NCI-H1105 treated with DMSO at 0.1 percent for 48 hours (cell line): ENCODE measurements around the gene PTPRD.

Experiments
- DNase-seq: peaks from one replicate; lab custom pipeline; 2025; lab: John Stamatoyannopoulos, UW

Gene PTPRD

DNA sequence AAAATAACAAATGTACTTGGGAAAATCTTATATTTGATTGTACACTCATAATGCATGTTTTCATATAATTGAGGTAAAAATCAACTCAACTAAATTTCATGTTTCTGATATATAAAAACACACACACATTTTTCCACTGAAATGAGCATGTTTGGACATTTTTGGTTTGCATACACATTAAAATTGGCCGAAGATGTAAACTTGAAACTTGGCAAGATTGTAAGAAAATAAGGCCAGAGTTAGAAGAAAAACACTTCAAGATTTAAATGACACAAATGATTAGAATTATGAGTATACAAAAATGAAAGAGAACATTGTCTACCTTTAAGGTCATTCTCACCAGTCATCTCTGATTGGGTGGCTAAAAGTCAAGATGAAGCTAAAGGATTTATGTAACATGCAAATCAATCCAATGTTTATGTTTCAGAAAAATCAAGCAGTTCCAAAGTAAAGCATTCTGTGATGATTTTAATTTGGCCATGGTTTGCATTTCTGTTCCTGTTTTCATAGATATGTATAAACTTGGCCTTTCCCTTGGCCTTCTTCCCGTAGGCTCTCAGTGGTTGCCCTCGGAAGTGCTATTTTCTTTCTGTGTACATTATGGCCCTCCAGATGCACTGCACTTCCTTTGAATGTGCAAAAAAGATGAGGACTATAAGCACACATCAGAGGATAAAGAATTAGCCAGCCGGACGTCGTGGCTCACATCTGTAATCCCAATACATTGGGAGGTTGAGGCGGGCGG, 1707.9 kb downstream of the PTPRD start:
- no peak for DNase-seq

DNA sequence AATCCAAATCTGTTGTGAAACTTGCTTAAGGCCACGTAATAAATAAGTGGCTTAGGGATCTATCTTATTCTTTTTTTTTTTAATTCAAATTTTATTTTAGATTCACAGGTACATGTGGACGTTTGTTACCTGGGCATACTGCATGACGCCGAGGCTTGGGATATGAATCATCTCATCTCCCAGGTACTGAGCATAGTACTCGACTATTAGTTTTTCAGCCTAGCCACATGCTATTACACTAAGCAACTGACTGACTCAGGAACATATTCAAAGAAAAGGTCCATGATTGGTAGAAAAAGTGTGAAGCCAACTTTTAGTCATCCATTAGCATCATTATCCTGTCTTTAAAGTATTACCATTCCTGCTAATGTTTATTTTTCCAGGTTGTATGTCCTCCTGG, 1709.7 kb downstream of the PTPRD start:
- DNase-seq = no peak

DNA sequence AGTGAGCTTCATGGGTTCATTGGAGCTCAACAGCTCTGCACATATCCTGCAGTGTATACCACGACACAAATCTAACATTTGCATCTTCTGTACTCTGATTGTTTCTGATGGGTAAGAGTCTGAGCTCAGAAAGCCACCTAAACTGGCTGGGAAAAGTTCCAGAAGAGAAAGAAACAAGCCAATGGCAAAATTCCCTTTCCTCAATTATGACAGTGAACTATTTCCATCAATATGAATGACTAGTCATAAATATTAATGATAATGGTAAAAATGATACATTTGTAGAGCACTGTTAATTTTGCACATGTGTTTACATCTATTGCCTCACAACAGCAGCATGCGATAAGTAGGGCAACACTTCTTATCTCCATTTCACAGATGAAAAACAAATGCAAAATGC, 1711.7 kb downstream of the PTPRD start:
- DNase-seq = no peak

DNA sequence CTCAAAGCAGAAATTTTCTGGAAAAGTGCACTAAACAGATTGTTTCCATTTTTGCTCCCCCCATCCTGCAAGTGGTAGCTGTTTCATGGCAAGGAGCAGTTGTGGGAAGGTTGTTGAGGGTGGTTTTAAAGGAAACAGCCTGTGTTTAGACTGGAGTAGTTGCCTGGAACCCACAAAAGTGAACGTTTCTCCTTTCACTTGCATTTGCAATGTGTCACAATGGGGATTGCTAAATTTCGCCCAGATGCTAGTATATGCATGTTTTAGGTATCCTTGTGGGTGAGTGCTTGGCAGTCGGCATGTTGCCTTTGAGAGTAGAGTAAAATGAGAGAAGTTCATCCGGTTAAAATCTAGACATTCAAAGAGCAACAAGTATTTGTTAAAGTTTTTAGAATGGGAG, 1713.3 kb downstream of the PTPRD start:
- no peak for DNase-seq

DNA sequence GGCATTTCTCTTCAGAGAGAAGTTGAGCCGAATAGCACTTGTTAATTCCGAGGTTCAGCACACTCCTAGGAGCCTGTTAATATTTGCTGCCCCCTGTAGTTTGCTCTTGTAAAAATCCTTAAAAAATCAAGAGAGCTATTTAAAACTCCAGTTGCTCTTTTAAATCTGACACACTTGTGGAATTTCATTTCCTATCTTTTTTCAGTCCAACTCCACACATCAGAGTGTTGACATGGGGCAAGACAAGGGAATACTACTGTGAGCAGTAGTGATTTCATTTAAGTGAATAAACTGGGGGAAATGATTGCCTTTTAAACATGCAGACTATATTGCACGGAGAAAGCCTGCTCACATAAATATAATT, 1717.0 kb downstream of the PTPRD start:
- peak; percentile 51 for DNase-seq

DNA sequence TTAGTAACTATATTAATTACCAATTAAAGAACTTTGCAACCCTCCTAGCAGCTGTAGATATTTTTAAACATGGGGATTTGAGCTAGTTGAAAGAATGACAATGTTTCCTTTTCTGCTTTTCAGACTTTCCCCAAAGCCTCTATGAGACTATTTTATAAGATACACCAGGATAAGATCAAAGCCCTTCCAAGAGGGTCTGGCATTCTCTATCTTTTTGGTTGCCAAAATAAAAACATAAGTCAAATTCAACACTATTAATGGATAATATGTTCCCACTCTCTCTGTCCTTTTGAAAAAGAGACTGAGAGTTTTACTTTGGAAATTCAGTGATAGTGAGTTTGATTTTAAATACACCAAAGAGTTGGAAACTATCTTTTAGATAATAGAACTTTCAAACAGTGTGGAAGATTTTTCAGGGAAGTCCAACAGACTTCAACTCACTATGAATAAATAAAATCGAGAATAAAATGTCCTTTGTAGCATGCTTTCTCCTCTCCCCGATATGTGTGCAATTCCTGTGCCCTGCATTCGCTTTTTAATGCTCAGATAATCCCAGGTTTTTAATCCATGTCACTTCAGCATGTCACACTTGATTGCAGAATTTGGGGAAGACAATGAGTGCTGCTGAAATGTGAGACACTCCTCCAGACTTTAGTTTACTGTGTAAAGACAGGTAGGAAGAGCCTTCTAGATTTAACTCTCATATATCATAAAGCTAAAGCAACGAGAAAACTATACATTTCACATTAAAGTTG, 1717.5 kb downstream of the PTPRD start:
- DNase-seq = no peak

DNA sequence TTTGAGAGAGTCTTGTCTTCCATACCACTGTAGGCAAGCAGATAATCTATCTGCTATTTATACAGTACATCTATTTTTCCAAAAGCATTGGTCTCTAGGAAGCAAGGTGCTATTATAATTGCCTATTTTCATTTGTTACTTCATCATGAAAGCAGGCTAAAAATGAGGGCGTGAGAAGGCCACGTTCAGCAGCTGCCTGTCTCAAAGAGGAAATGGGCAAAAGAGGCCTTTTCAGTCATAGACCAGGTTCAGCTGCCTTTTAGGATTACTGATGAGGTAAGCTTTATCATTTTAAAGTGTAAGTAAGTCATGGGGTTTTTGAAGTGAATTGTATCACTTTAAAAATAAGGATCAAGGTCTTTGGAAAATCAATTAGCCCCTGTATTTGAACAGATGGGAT, 1722.1 kb downstream of the PTPRD start:
- no peak for DNase-seq

DNA sequence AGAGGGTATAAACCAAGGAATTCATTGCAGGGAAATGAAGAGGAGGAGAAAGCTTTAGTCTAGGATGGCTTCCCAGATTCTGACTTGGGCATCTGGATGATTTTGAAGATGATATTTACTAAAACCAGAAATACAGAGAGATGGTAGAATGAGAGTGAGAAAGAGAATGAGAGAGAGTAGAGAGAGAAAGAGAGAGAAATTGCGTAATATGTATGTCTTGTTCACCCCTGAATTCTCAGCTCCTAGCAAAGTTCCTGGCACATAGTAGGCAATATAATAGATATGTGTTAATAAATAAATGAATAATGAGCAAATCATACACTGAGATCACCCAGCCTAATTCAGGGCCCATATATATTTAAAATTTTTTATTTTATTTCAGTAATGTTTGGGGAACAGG, 1723.7 kb downstream of the PTPRD start:
- no peak for DNase-seq

DNA sequence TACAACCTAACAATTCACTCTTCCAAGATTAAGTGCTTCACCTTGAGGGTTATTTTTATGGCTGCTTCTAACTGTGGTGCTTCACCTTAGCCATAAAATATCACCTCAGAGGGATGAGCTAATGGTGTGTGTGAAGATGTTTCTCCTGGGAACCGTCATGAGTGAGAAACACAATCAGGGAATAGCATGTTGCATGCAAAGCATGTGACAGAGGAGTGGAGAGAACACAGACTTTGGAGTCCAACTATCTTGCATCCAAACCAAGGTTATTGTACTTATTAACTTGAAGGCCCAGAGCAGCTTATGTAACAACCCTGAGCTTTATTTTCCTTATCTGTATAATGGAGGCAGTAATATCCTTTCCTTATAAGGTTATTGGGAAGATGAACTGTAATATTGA, 1724.2 kb downstream of the PTPRD start:
- DNase-seq = no peak

DNA sequence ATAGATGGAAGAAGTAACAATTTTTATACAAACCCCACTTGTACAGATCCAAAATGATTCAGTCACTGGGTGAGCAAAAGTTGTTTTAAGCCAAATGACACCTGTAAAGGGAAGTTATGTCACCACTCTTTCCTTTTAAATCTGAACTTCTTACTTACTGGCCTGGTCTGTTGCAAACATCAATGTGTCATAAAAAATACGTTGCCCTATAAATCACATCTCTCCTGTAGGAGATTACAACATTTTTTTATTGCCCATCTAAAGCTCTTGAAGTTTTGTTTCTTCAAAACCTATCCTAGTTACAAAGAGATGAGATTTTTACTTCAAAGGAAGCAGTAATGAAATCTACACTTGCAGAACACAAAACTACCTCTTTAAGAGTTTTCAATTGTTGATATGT, 1725.4 kb downstream of the PTPRD start:
- DNase-seq = no peak

DNA sequence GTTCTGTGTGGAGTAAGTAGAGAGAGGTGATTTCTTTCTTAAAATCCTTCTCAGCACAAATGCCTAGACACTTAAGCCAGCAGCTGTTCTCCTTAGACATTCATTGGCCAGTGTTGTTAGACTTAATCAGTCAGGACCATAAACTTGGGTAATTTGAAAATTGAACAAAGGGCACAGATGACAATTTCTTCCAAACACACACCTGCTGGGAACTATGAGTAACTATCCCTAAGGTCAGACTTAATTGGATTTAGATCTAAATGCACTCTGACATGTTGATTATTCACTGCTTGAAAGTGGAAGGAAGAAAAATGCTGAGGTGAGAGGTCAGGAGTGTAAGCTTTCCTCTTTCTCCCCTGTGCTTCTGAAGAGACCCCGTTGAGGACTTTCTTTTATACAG, 1729.5 kb downstream of the PTPRD start:
- no peak for DNase-seq

DNA sequence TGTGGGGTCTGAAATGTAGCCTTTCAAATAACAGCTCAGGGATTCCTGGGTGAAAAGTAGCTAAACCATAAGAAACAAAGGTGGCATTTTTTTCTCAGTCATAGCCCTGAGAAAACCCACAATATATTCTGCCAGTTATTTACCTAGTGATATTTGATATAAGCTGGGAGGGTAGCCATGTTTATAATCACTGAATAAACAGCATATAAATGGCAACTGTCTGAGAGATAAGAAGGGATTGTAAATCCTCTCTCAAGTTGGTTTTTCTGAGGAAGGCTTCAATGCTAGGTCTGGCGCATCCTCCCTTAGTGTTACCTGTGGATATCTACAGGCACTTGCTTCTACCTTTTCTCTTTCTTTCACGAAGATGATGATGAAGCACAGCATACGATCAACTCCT, 1732.7 kb downstream of the PTPRD start:
- peak; percentile 57 for DNase-seq

DNA sequence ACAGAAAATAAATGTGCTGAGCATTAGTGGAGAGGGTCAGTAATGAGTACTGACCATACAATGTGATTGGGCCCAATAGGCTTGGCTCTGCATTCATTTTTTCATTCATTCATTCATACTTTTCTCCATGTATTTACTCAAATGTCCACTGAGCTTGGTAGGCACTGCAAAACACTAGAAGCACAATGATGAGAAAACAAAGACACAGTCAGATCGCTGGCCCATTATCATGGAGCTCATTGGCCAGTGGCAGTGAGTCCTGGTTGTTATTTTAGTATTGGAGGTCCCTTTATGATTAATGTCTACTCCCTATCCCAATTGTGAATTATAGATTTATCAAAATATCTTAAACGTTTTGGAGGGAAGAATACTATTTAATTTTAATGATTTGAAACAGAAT, 1733.5 kb downstream of the PTPRD start:
- no peak for DNase-seq

DNA sequence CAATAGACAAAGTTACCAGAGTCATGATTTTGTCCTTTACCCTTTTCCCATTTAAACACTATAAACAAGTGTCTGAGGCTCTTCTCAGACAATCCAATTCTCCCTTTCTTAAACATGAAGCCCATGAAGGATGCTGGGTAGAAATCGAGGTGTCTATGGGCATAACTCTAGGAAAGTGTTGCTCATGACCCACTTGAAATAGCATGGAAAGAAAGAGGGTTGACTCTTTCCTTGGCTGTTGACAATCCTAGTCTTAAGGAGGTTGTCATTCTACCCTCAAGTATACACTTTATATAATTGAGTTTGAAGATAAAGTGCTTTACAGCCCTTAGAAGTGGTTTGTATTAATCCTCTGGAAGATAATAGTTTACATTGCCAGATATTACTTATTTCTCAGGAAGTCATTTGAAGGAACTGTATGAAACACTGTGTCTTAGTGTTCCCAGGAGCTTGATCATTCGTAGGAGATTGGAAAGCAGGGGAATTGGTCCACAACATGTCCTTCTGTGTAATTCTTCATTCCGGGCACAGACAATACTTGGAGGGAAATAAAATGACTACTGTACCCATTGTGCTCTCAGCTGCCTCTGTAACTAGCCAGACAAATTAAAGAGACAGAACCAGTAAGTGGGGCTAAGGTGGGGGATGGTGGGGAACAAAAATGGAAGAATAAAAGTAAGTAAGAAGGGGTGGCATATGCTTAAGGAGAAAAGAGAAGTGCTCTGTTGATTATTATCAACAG, 1734.9 kb downstream of the PTPRD start:
- no peak for DNase-seq

DNA sequence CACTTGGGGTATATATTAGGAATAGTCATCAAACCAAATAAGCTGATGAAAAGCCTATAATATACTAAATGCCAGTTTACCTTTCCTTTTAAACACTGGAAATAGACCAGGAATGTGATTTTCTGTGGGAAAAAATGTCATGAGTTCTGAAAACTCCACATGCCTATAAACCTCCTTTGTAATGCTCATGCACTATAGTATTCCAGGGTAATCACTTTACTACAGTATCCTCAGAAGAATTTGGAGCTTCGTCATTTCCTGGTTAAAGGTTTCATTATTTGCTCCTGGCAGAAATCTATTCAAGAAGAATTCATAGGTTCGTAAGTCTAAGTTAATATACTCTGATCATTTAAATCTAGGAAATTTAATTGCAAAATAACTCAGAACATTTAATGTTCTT, 1736.5 kb downstream of the PTPRD start:
- DNase-seq = no peak

DNA sequence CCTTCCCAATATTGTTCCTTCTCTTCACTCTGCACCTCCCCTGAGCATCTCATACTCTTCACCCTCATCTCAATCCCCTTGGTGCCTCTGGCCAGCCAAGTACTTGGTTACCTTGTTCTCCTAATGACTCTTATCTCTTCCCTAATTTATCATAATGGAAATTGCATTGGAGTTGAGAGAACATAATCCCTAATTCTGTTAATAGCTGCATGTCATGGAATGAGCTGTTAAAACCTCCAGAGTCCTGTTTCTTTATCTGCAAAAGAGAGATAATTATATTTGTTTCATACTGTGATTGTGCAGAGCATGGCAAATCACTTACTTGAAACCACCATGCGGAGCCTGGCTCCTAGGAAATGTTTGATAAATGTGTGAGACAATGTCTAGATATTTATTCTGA, 1738.3 kb downstream of the PTPRD start:
- DNase-seq = no peak

DNA sequence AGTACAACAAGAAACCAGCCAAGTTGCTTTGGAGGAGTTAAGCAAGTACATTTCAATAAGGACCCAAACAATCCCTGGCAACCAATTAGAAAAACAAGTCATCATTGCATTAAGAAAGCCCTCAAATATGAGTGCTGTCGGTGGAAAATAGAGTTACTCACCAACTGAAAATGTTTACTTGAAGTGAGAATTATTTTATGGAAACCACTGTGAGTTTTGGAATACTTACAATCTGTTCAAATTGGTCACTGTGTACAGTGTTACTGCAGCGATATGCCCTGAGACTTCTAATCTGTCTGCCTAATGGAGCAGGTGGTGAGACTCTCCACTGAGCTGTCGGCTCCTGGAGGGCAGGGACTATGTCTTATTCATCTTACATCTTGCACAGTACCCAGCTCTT, 1740.0 kb downstream of the PTPRD start:
- no peak for DNase-seq

DNA sequence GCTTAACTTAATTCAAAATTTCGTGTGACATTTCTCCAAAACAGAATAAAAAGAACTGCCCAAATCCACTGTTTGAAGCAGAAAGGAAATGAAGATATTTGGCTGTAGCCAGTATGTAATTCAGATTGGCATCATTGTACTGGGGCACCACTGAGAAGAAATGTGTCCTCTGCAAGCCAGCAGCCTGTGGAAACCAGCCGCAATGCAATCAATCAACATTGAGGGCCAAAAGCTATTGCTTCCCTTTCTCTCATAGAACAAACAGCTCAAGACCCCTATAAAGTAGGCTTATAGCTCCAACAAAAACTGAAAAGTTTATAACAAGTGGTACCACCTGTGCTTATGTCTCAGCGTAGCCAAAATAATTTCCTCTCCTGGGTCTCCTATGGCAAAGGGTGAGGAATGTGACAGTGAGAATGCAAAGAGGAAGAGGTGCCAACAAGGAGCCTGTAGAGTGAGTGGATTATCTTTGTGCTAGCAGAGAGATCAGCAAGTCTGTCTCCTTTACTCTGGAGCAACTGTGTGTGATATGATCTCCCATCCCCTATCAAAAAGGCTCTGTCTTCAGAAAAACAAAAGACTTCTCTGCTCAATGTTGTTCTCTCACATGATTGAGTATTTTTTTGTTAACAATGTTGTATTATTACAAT, 1740.9 kb downstream of the PTPRD start:
- DNase-seq = no peak

DNA sequence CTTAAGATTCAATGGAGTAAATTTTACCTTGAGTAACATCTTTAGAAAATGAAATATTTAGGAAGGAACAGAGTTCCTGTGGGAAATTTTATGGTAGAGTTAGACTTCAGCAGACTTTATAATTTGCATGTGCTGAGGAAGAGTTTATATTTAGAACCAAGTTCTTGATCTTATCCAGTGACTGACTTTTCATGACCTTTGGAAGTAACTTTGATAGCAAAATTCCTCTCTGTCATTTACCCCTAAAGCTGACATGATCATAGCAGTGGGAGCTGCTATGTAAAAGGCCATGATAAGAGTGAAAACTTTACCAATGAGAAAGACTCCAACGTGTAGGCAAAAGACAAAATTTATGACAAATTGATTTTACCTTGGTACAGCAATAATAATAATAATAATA, 1741.4 kb downstream of the PTPRD start:
- no peak for DNase-seq

DNA sequence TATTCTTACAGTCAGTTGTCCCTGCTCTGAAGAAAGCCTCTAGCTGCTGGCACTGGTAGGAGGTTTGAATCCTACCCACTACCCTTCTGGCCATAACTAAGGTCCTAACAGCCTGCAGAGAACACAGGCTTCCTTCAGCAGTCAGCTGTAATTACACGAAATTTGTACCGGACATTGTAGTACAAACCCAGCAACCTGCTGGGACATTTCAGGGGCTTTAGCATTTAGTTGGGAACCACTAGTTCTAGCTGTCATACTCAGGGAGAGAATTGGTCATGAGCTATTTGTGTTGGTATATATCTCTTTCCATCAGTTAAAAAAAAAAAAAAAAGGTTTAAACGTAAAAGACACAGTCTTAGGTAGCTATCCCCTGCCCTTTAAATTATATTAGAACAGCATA, 1743.0 kb downstream of the PTPRD start:
- no peak for DNase-seq

DNA sequence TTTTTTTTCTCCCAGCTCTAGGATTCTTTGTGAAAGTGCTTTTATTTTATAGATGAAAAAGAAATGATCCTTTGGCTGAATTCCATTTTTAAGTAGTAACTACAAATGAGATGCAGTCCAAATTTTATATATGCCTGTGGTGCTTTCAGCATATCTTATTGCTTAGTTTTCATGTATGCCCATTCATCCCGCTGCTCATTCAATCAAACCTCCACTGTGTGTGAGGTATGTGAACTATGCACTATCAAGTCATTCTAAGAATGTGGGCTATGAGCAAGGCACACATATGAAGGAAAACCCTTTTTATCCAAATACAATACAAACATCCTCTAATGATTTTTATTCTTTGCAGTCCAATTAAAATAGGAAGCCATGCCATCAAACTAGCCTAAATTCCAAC, 1744.2 kb downstream of the PTPRD start:
- no peak for DNase-seq

DNA sequence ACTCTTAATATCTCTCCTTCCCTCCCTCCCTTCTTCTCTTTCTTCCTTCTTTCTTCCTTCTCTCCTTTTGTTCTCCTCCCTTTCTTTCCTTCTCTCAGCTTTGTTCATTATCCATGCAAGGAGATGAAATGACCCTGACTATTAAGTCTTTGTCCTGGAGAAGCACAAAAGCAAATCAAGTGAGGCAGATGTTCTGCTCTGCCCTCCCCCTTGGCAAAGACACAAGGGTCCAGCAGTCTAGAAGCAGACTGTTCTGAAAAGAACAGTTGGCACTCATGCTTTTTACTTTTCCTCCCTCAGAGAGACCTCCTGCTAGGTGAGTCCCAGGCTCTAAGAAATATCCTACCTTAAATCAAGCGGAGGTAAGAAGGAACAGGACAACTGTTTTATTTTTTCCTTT, 1745.7 kb downstream of the PTPRD start:
- DNase-seq = no peak

DNA sequence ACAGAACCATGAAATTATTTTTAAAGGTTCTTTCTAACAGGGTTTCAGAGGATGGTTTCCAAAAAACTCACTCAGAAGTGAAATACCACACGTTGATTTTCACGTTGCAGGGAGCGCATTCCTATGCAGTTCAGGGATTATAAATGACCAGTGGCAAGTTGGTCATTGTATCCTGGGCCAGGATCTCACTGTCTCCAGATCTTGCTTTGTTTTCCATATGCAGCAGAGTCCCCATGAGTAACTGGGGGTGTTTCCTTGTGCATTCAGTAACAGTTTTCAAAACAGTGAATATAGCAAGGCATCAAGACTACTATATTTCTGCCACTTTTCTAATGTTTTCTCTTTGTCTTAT, 1748.3 kb downstream of the PTPRD start:
- DNase-seq = no peak
